Measurements from ENCODE around the gene CLEC1A. TPM values are rescaled to one million over a fixed set of nuclear protein-coding genes. Genes with fewer than 3 reads are reported as not detected.

The CLEC1A gene
- total and polyA plus RNA-seq, 2 of the 13 experiments (the other 11 are each of a cell fraction or from before 2014, with no cell fraction given): not detected

GRCh38 chr12:10131111-10131690 is 32.4 kb upstream of the CLEC1A start:
- ATAC-seq (no peak), FAIRE-seq (no peak), DNase-seq (ENCODE audit: low spot score) (no peak)
- in situ Hi-C loops (cut with HindIII; ENCODE audit: extremely low pct_ligation_motif_present, low pct_unique_long_range_greater_than_20kb): loop anchor here (10.0 kb wide), 1 partner anchor 376 kb away; no protein-coding TSS in a partner anchor
- Histone ChIP-seq H3K4me1 (ENCODE audit: insufficient read depth, low read length) (no peaks in the 10 kb centered on the region), H3K4me2 (ENCODE audit: low read depth, low read length) (no peak overlapping the region), H3K4me3 (replicated peaks in 1 of 3; ENCODE audit: insufficient read depth in 1 of 3, low read depth in 2 of 3, low read length in 3 of 3) (no peak overlapping the region), H3K79me2 (ENCODE audit: insufficient read depth, low read length) (no peaks in the 10 kb centered on the region), H3K27me3 (ENCODE audit: control insufficient read depth in 1 of 2, insufficient read depth in 2 of 2, low read length in 2 of 2) (peaks cover 0 to 11% of the 10 kb centered on the region in 2 experiments; a peak in 2 of 5 replicates), H3K9me3 (ENCODE audit: low read length) (no peaks in the 10 kb centered on the region), H4K20me1 (ENCODE audit: insufficient read depth, low read length) (no peaks in the 10 kb centered on the region), H3K9ac (ENCODE audit: insufficient read depth, low read depth, low read length) (no peak overlapping the region), H3K27ac (ENCODE audit: extremely low read length, insufficient read depth, low read length) (no peak overlapping the region), H2AFZ (ENCODE audit: low read length) (no peak overlapping the region), H3K36me3 (replicated peaks in 1 of 2; ENCODE audit: control insufficient read depth in 1 of 2, insufficient read depth in 2 of 2, low read length in 2 of 2) (no peaks in the 10 kb centered on the region)
- TF ChIP-seq PLSCR1 (CRISPR knock-in tag; IDR thresholded peaks at IDR 0.05; ENCODE audit: borderline replicate concordance): no peak
- TF ChIP-seq ZNF44 (CRISPR knock-in tag; IDR thresholded peaks at IDR 0.05): no peak
- no peak for TF ChIP-seq BHLHE40 (IDR thresholded peaks at IDR 0.05; ENCODE audit: low read length)
- TF ChIP-seq ZNF709 (CRISPR knock-in tag; IDR thresholded peaks at IDR 0.05): no peak
- no peak for TF ChIP-seq RBM39 (IDR thresholded peaks at IDR 0.05; ENCODE audit: low read depth, low read length, poor library complexity, severe bottlenecking)
- no peak for TF ChIP-seq CREBL2 (CRISPR knock-in tag; IDR thresholded peaks at IDR 0.05; ENCODE audit: borderline replicate concordance)
- TF ChIP-seq ZNF160 (CRISPR knock-in tag; IDR thresholded peaks at IDR 0.05): no peak
- POLR2A ChIA-PET: no interaction called here
- CTCF ChIA-PET (ENCODE audit: low intra/inter-chr PET ratio, low total read pairs): no interaction called here
- intact Hi-C loops (cut with micrococcal nuclease; ENCODE audit: unreplicated experiment): no loop called here
- 0% methylated on average over 2 of the region's 2 CpGs for WGBS (ENCODE audit: low lambda C conversion rate)
- no TSS peak for BruUV-seq (replicated peaks)

GRCh38 chr12:10130042-10130441 is 31.3 kb upstream of the CLEC1A start, which contains the start of gene CLEC7A:
Gene CLEC7A (minus strand): TSS chr12:10130199. CDS start chr12:10130082, 117 bp downstream.
- H3K4me3 ChIP-seq (replicated peaks in 1 of 3; ENCODE audit: insufficient read depth in 1 of 3, low read depth in 2 of 3, low read length in 3 of 3): no peak within 1 kb of the TSS
- no peak within 1 kb of the TSS for H3K4me2 ChIP-seq (ENCODE audit: low read depth, low read length)
- in situ Hi-C loops (cut with HindIII; ENCODE audit: extremely low pct_ligation_motif_present, low pct_unique_long_range_greater_than_20kb) (loop anchor here (10.0 kb wide), 1 partner anchor 375 kb away; no protein-coding TSS in a partner anchor), intact Hi-C loops (cut with micrococcal nuclease; ENCODE audit: unreplicated experiment) (no loop called here)
- no peak within 1 kb of the TSS for H3K27ac ChIP-seq (ENCODE audit: extremely low read length, insufficient read depth, low read length)
- no peaks in the 10 kb centered on the region for H3K79me2 ChIP-seq (ENCODE audit: insufficient read depth, low read length)
- no peaks in the 10 kb centered on the region for H3K9me3 ChIP-seq (ENCODE audit: low read length)
- no peaks in the 10 kb centered on the region for H3K4me1 ChIP-seq (ENCODE audit: insufficient read depth, low read length)
- no peaks in the 10 kb centered on the region for H3K36me3 ChIP-seq (replicated peaks in 1 of 2; ENCODE audit: control insufficient read depth in 1 of 2, insufficient read depth in 2 of 2, low read length in 2 of 2)
- H4K20me1 ChIP-seq (ENCODE audit: insufficient read depth, low read length): no peaks in the 10 kb centered on the region
- no TSS peak for BruUV-seq (replicated peaks)
- 0% methylated on average over 1 of the region's 1 CpG for WGBS (ENCODE audit: low lambda C conversion rate)
- H3K27me3 ChIP-seq (ENCODE audit: control insufficient read depth in 1 of 2, insufficient read depth in 2 of 2, low read length in 2 of 2): peaks cover 0 to 11% of the 10 kb centered on the region in 2 experiments; a peak in 1 of 5 replicates
- ATAC-seq (no peak), DNase-seq (ENCODE audit: low spot score) (no peak), FAIRE-seq (no peak)
- CTCF ChIA-PET (ENCODE audit: low intra/inter-chr PET ratio, low total read pairs): no interaction called here
- POLR2A ChIA-PET: no interaction called here
- H3K9ac ChIP-seq (ENCODE audit: insufficient read depth, low read depth, low read length): no peak within 1 kb of the TSS
- TF ChIP-seq ZNF335 (CRISPR knock-in tag; IDR thresholded peaks at IDR 0.05): no peak
- TF ChIP-seq TBP (CRISPR knock-in tag; IDR thresholded peaks at IDR 0.05): no peak
- TF ChIP-seq MAFK (conservative IDR thresholded peaks at IDR 0.05 in 1 of 2, IDR thresholded peaks at IDR 0.05 in 1 of 2; ENCODE audit: low read length in 2 of 2): peak; percentile 78 to 91
- peak; percentile 82 for TF ChIP-seq MAFF (IDR thresholded peaks at IDR 0.05; ENCODE audit: low read depth, low read length)
- no peak within 1 kb of the TSS for H2AFZ ChIP-seq (ENCODE audit: low read length)
